ENCODE measurements around the gene ERV3-1. TPM values are rescaled to one million over a fixed set of nuclear protein-coding genes. Genes with fewer than 3 reads are reported as not detected.
"Not testable (repeated sequence)": the region's sequence is repeated elsewhere in the genome, so short reads cannot be mapped to it uniquely, and the experiment has no call there.

The ERV3-1 gene
- total RNA-seq, 2 experiments from 2014 or later = 34.4 to 55.5 TPM

GRCh38 chr7:65046329-65046728 is 39.8 kb upstream of the ERV3-1 start:
- POLR2A ChIA-PET = interaction anchor here (0.5 kb wide), 2 partner anchors 9 to 20 kb away, joined by 5 read pairs; no protein-coding TSS in a partner anchor
- H3K79me2 ChIP-seq (ENCODE audit: insufficient read depth, low read depth, low read length); DNase-seq (ENCODE audit: low spot score); H3K9me2 ChIP-seq (ENCODE audit: insufficient read depth, low read length); CTCF ChIA-PET (ENCODE audit: unreplicated experiment); H3K4me1 ChIP-seq (ENCODE audit: insufficient read depth, low read length, poor library complexity, severe bottlenecking); BruUV-seq (replicated peaks); H3K9me3 ChIP-seq (ENCODE audit: low read length); H3K4me3 ChIP-seq (ENCODE audit: low read depth, low read length, poor library complexity, severe bottlenecking); H4K20me1 ChIP-seq (ENCODE audit: insufficient read depth, low read length); H3K4me2 ChIP-seq (ENCODE audit: low read length); intact Hi-C loops (cut with micrococcal nuclease; ENCODE audit: unreplicated experiment); H2AFZ ChIP-seq (ENCODE audit: low read length); H3K27ac ChIP-seq (ENCODE audit: low read depth, low read length, poor library complexity, severe bottlenecking): not testable (repeated sequence)
- H3K36me3 ChIP-seq (ENCODE audit: insufficient read depth, low read length) = peaks cover 18% of the 10 kb centered on the region

GRCh38 chr7:65045589-65045988 is 39.1 kb upstream of the ERV3-1 start:
- H4K20me1 ChIP-seq (ENCODE audit: insufficient read depth, low read length); H2AFZ ChIP-seq (ENCODE audit: low read length); POLR2A ChIA-PET; H3K9me2 ChIP-seq (ENCODE audit: insufficient read depth, low read length); CTCF ChIA-PET (ENCODE audit: unreplicated experiment); H3K4me1 ChIP-seq (ENCODE audit: insufficient read depth, low read length, poor library complexity, severe bottlenecking); BruUV-seq (replicated peaks); intact Hi-C loops (cut with micrococcal nuclease; ENCODE audit: unreplicated experiment); DNase-seq (ENCODE audit: low spot score); H3K4me2 ChIP-seq (ENCODE audit: low read length); H3K27ac ChIP-seq (ENCODE audit: low read depth, low read length, poor library complexity, severe bottlenecking); H3K4me3 ChIP-seq (ENCODE audit: low read depth, low read length, poor library complexity, severe bottlenecking); H3K9me3 ChIP-seq (ENCODE audit: low read length): not testable (repeated sequence)
- peaks cover 18% of the 10 kb centered on the region for H3K36me3 ChIP-seq (ENCODE audit: insufficient read depth, low read length)
- peaks cover 14% of the 10 kb centered on the region; the same call in 1 of the 2 replicates for H3K79me2 ChIP-seq (ENCODE audit: insufficient read depth, low read depth, low read length)

GRCh38 chr7:65038767-65039166 is 32.3 kb upstream of the ERV3-1 start:
- POLR2A ChIA-PET = interaction anchor here (0.6 to 4.5 kb wide), 2 partner anchors 10 to 32 kb away, joined by 3 to 22 read pairs; partner anchors contain the start of gene ERV3-1
- H3K4me1 ChIP-seq (ENCODE audit: insufficient read depth, low read length, poor library complexity, severe bottlenecking) = peaks cover 26% of the 10 kb centered on the region
- H2AFZ ChIP-seq (ENCODE audit: low read length); H3K36me3 ChIP-seq (ENCODE audit: insufficient read depth, low read length); BruUV-seq (replicated peaks); H3K9me2 ChIP-seq (ENCODE audit: insufficient read depth, low read length); H3K9me3 ChIP-seq (ENCODE audit: low read length); CTCF ChIA-PET (ENCODE audit: unreplicated experiment): not testable (repeated sequence)
- H3K79me2 ChIP-seq (ENCODE audit: insufficient read depth, low read depth, low read length) = peaks cover 32% of the 10 kb centered on the region
- H3K4me2 ChIP-seq (ENCODE audit: low read length) = peak overlapping the region; percentile 91
- peak overlapping the region; percentile 38 for H3K27ac ChIP-seq (ENCODE audit: low read depth, low read length, poor library complexity, severe bottlenecking)
- peak; percentile 50 for DNase-seq (ENCODE audit: low spot score)
- H4K20me1 ChIP-seq (ENCODE audit: insufficient read depth, low read length) = peaks cover 12% of the 10 kb centered on the region
- peak overlapping the region; percentile 86 for H3K4me3 ChIP-seq (ENCODE audit: low read depth, low read length, poor library complexity, severe bottlenecking)
- intact Hi-C loops (cut with micrococcal nuclease; ENCODE audit: unreplicated experiment) = loop anchor here (2.0 to 10.0 kb wide), 3 partner anchors 40 to 474 kb away; partner anchors contain the start of gene ZNF680

- Histone ChIP-seq H3K79me2 (ENCODE audit: insufficient read depth, low read depth, low read length) (peaks cover 32% of the 10 kb centered on the region), H3K4me3 (ENCODE audit: low read depth, low read length, poor library complexity, severe bottlenecking) (peak overlapping the region; percentile 86), H2AFZ (ENCODE audit: low read length) (no peak overlapping the region; the same call in 1 of the 2 replicates), H4K20me1 (ENCODE audit: insufficient read depth, low read length) (peaks cover 12% of the 10 kb centered on the region), H3K36me3 (ENCODE audit: insufficient read depth, low read length) (no peaks in the 10 kb centered on the region), H3K9me2 (ENCODE audit: insufficient read depth, low read length) (no peaks in the 10 kb centered on the region), H3K27ac (ENCODE audit: low read depth, low read length, poor library complexity, severe bottlenecking) (peak overlapping the region; percentile 54), H3K4me2 (ENCODE audit: low read length) (peak overlapping the region; percentile 57; the same call in 1 of the 2 replicates), H3K9me3 (ENCODE audit: low read length) (no peaks in the 10 kb centered on the region), H3K4me1 (ENCODE audit: insufficient read depth, low read length, poor library complexity, severe bottlenecking) (peaks cover 26% of the 10 kb centered on the region)
- POLR2A ChIA-PET = interaction anchor here (0.6 to 4.5 kb wide), 7 partner anchors 15 to 1237 kb away, joined by 4 to 22 read pairs (median 5); partner anchors contain the start of gene ERV3-1
- intact Hi-C loops (cut with micrococcal nuclease; ENCODE audit: unreplicated experiment) = loop anchor here (2.0 to 10.0 kb wide), 4 partner anchors 39 to 473 kb away; partner anchors contain the start of gene ZNF680
- no TSS peak for BruUV-seq (replicated peaks)
- DNase-seq (ENCODE audit: low spot score) = peak; percentile 94
- TF ChIP-seq CTCF (conservative IDR thresholded peaks at IDR 0.05; ENCODE audit: low read length) (peak; percentile 59), EZH2phosphoT487 (IDR thresholded peaks at IDR 0.05; ENCODE audit: borderline replicate concordance, low read depth, low read length) (no peak)
- CTCF ChIA-PET (ENCODE audit: unreplicated experiment) = interaction anchor here (0.6 to 1.1 kb wide), 3 partner anchors 82 to 439 kb away, joined by 3 to 7 read pairs (median 4); no protein-coding TSS in a partner anchor
Observed at GRCh38 chr7:65037740-65038688, 31.5 kb upstream of the ERV3-1 start.

- intact Hi-C loops (cut with micrococcal nuclease; ENCODE audit: unreplicated experiment) = loop anchor here (2.0 to 10.0 kb wide), 3 partner anchors 130 to 472 kb away; partner anchors contain the start of gene ZNF680
- H3K9me3 ChIP-seq (ENCODE audit: low read length); H3K36me3 ChIP-seq (ENCODE audit: insufficient read depth, low read length); CTCF ChIA-PET (ENCODE audit: unreplicated experiment); H3K4me3 ChIP-seq (ENCODE audit: low read depth, low read length, poor library complexity, severe bottlenecking); BruUV-seq (replicated peaks); H3K9me2 ChIP-seq (ENCODE audit: insufficient read depth, low read length): not testable (repeated sequence)
- H4K20me1 ChIP-seq (ENCODE audit: insufficient read depth, low read length) = peaks cover 12% of the 10 kb centered on the region
- H3K4me1 ChIP-seq (ENCODE audit: insufficient read depth, low read length, poor library complexity, severe bottlenecking) = peaks cover 26% of the 10 kb centered on the region
- H2AFZ ChIP-seq (ENCODE audit: low read length) = peak overlapping the region; percentile 67
- POLR2A ChIA-PET = interaction anchor here (0.6 to 4.5 kb wide), 7 partner anchors 10 to 731 kb away, joined by 3 to 22 read pairs (median 5); partner anchors contain the start of gene ERV3-1
- peak; percentile 50 for DNase-seq (ENCODE audit: low spot score)
- H3K4me2 ChIP-seq (ENCODE audit: low read length) = peak overlapping the region; percentile 32; the same call in 1 of the 2 replicates
- H3K27ac ChIP-seq (ENCODE audit: low read depth, low read length, poor library complexity, severe bottlenecking) = peak overlapping the region; percentile 42
- H3K79me2 ChIP-seq (ENCODE audit: insufficient read depth, low read depth, low read length) = peaks cover 24% of the 10 kb centered on the region
Observed at GRCh38 chr7:65036526-65036925, 30.0 kb upstream of the ERV3-1 start.

All from OCI-LY7 (cell line).